GM23338 (cell line): ENCODE data around the gene PELI3. TPM values are rescaled to one million over a fixed set of nuclear protein-coding genes. Genes with fewer than 3 reads are reported as not detected.

ENCODE experiments used
- ATAC-seq: fragments of 200-7000 bp; cut with Tn5 transposase; 3 replicates; pipeline ENCODE4 v1.9.1; 2020
- DNase-seq: peaks from one replicate; pipeline ENCODE4 v3.0.0-alpha.2; 2015; ENCODE audit warnings: low spot score
- H2AFZ ChIP-seq: fragments of 200-600 bp; sonication (generic); 2 replicates; pipeline ENCODE4 v1.8.0; 2016; ENCODE audit warnings: antibody characterized with exemption, mild to moderate bottlenecking, moderate library complexity
- H3F3A ChIP-seq: fragments of 200-600 bp; sonication (generic); replicated peaks from 2 replicates; pipeline ENCODE4 v1.8.0; 2017; ENCODE audit warnings: antibody characterized with exemption, mixed run types, low read depth
- H3K27ac ChIP-seq: fragments of 200-600 bp; sonication (generic); 2 replicates; pipeline ENCODE4 v1.6.1; 2016; ENCODE audit warnings: low read depth
- H3K27me3 ChIP-seq: fragments of 200-600 bp; sonication (generic); 2 replicates; pipeline ENCODE4 v1.8.0; 2016; ENCODE audit warnings: mild to moderate bottlenecking, mixed run types, moderate library complexity; ENCODE audit not compliant: insufficient read depth
- H3K36me3 ChIP-seq: fragments of 200-600 bp; sonication (generic); 2 replicates; pipeline ENCODE4 v1.8.0; 2016; ENCODE audit warnings: mild to moderate bottlenecking; ENCODE audit not compliant: insufficient read depth
- H3K4me1 ChIP-seq: fragments of 200-600 bp; sonication (generic); 2 replicates; pipeline ENCODE4 v1.8.0; 2016; ENCODE audit warnings: mild to moderate bottlenecking, moderate library complexity; ENCODE audit not compliant: insufficient read depth
- H3K4me2 ChIP-seq: fragments of 200-600 bp; sonication (generic); 2 replicates; pipeline ENCODE4 v1.7.1; 2017; ENCODE audit warnings: mixed run types
- H3K4me3 ChIP-seq: fragments of 200-600 bp; sonication (generic); 2 replicates; pipeline ENCODE4 v1.6.1; 2016; ENCODE audit warnings: mixed run types
- H3K79me2 ChIP-seq: fragments of 200-600 bp; sonication (generic); replicated peaks from 2 replicates; pipeline ENCODE4 v1.8.0; 2017; ENCODE audit warnings: mild to moderate bottlenecking; ENCODE audit not compliant: insufficient read depth
- H3K9me2 ChIP-seq: fragments of 200-600 bp; sonication (generic); 2 replicates; pipeline ENCODE4 v1.8.0; 2017; ENCODE audit not compliant: insufficient read depth
- H4K20me1 ChIP-seq: fragments of 200-600 bp; sonication (generic); replicated peaks from 2 replicates; pipeline ENCODE4 v1.8.0; 2017; ENCODE audit warnings: mild to moderate bottlenecking; ENCODE audit not compliant: insufficient read depth
- H3K27ac Mint-ChIP-seq: 2 replicates; pipeline ENCODE4 v1.8.0; 2020; ENCODE audit warnings: inconsistent platforms, mild to moderate bottlenecking, moderate library complexity, mixed read lengths
- H3K27me3 Mint-ChIP-seq: 3 replicates; pipeline ENCODE4 v1.8.0; 2022; ENCODE audit warnings: low read depth, mild to moderate bottlenecking, moderate library complexity, mixed read lengths, inconsistent platforms; ENCODE audit not compliant: insufficient read depth, poor library complexity
- H3K36me3 Mint-ChIP-seq: 3 replicates; pipeline ENCODE4 v1.8.0; 2021; ENCODE audit warnings: low read depth, mild to moderate bottlenecking, inconsistent platforms, moderate library complexity, mixed read lengths
- H3K4me1 Mint-ChIP-seq: 3 replicates; pipeline ENCODE4 v1.8.0; 2020; ENCODE audit warnings: mild to moderate bottlenecking, inconsistent platforms, mixed read lengths
- H3K4me3 Mint-ChIP-seq: 3 replicates; pipeline ENCODE4 v1.8.0; 2021; ENCODE audit warnings: moderate library complexity, mild to moderate bottlenecking, inconsistent platforms, mixed read lengths
- H3K9me3 Mint-ChIP-seq: 3 replicates; pipeline ENCODE4 v1.8.0; 2020; ENCODE audit warnings: moderate library complexity, mild to moderate bottlenecking, inconsistent platforms, mixed read lengths
- CREB1 ChIP-seq: fragments of 250-450 bp; sonication (Bioruptor Pico); IDR thresholded peaks from 2 replicates; pipeline ENCODE4 v1.5.0; 2020; ENCODE audit warnings: low read depth, mild to moderate bottlenecking, moderate library complexity
- CTCF ChIP-seq, 2 experiments: fragments of 200-600 bp in 1 of 2; sonication (generic) in 1 of 2; conservative IDR thresholded peaks; 2 replicates each; pipeline versions ENCODE4 v1.5.1 to v1.6.1; 2016 to 2017; ENCODE audit warnings: antibody characterized with exemption in 2 of 2, low read depth in 2 of 2, mild to moderate bottlenecking in 2 of 2, moderate library complexity in 1 of 2
- EZH2 ChIP-seq: fragments of 200-600 bp; sonication (generic); IDR thresholded peaks from one replicate; pipeline ENCODE4 v1.8.0; 2017; ENCODE audit warnings: antibody characterized with exemption, mild to moderate bottlenecking, low read depth; ENCODE audit not compliant: unreplicated experiment
- NANOG ChIP-seq: IDR thresholded peaks from 2 replicates; pipeline ENCODE4 v1.6.1; 2016; ENCODE audit warnings: antibody characterized with exemption, borderline replicate concordance
- POLR2AphosphoS5 ChIP-seq: IDR thresholded peaks from 2 replicates; pipeline ENCODE4 v1.6.1; 2016; ENCODE audit warnings: antibody characterized with exemption, low read depth
- REST ChIP-seq: IDR thresholded peaks from one replicate; pipeline ENCODE4 v1.6.1; 2018; ENCODE audit warnings: antibody characterized with exemption; ENCODE audit not compliant: unreplicated experiment
- STAT1 ChIP-seq: IDR thresholded peaks from one replicate; pipeline ENCODE4 v1.6.1; 2016; ENCODE audit warnings: antibody characterized with exemption; ENCODE audit not compliant: unreplicated experiment
- ZNF114 ChIP-seq: fragments of 250-450 bp; sonication (Bioruptor Pico); IDR thresholded peaks from 2 replicates; pipeline ENCODE4 v1.5.0; 2020; ENCODE audit warnings: mild to moderate bottlenecking, moderate library complexity
- ZNF331 ChIP-seq: fragments of 250-450 bp; sonication (Bioruptor Pico); IDR thresholded peaks from 2 replicates; pipeline ENCODE4 v1.5.0; 2020; ENCODE audit warnings: low read depth, mild to moderate bottlenecking, moderate library complexity
- ZNF462 ChIP-seq: fragments of 250-450 bp; sonication (Bioruptor Pico); IDR thresholded peaks from 2 replicates; pipeline ENCODE4 v1.5.0; 2020; ENCODE audit warnings: mild to moderate bottlenecking, moderate library complexity
- polyA plus RNA-seq: library from polyadenylated mRNA; unstranded; fragments of >200 nt; fragmentation: Nextera tagmentation; extraction: Ambion mirVana; gene quantifications from 2 replicates; pipeline ENCODE4 v1.2.1, GENCODE V29; 2016
- total RNA-seq: library from RNA; depleted of rRNA; stranded (reverse); fragments of >200 nt; shearing (Covaris generic); gene quantifications from 2 replicates; pipeline ENCODE4 v1.2.3, GENCODE V29; 2014

PELI3 gene
- total and polyA plus RNA-seq, 2 experiments from 2014 or later: 2.8 to 9.1 TPM

GRCh38 chr11:66457826-66458225 lies 8.9 kb upstream of the PELI3 start:
- Histone ChIP-seq H3K27me3 (no peaks in the 10 kb centered on the region), H4K20me1 (no peaks in the 10 kb centered on the region), H2AFZ (no peak overlapping the region), H3K4me3 (no peak overlapping the region), H3K36me3 (no peaks in the 10 kb centered on the region), H3K4me1 (no peaks in the 10 kb centered on the region), H3K9me2 (no peaks in the 10 kb centered on the region), H3K4me2 (no peak overlapping the region), H3K79me2 (no peaks in the 10 kb centered on the region), H3K27ac (no peak overlapping the region), H3F3A (no peaks in the 10 kb centered on the region)
- peaks cover 16% of the 10 kb centered on the region for H3K36me3 Mint-ChIP-seq
- peaks cover 25% of the 10 kb centered on the region for H3K9me3 Mint-ChIP-seq
- ATAC-seq (no peak), DNase-seq (no peak)
- TF ChIP-seq POLR2AphosphoS5 (no peak), REST (no peak), CTCF (conservative IDR thresholded peaks at IDR 0.05; ENCODE audit: low read depth in 2 of 2) (no peak), STAT1 (no peak), EZH2 (no peak), ZNF114 (no peak), ZNF331 (no peak), NANOG (no peak)
- H3K4me3 Mint-ChIP-seq: no peak overlapping the region
- H3K27me3 Mint-ChIP-seq: peaks cover 8% of the 10 kb centered on the region
- H3K4me1 Mint-ChIP-seq: peaks cover 7% of the 10 kb centered on the region
- H3K27ac Mint-ChIP-seq: no peak overlapping the region

- H3K27me3 ChIP-seq: no peaks in the 10 kb centered on the region
- H3K4me2 ChIP-seq: no peak overlapping the region
- H3K36me3 ChIP-seq: no peaks in the 10 kb centered on the region
- DNase-seq (no peak), ATAC-seq (no peak)
- H3K4me1 ChIP-seq: no peaks in the 10 kb centered on the region
- no peaks in the 10 kb centered on the region for H3K79me2 ChIP-seq
- no peak overlapping the region for H3K4me3 Mint-ChIP-seq
- peaks cover 12% of the 10 kb centered on the region for H3K27me3 Mint-ChIP-seq
- no peaks in the 10 kb centered on the region for H4K20me1 ChIP-seq
- no peaks in the 10 kb centered on the region for H3F3A ChIP-seq
- H2AFZ ChIP-seq: no peak overlapping the region
- no peak overlapping the region for H3K27ac ChIP-seq
- no peak overlapping the region for H3K27ac Mint-ChIP-seq
- H3K9me2 ChIP-seq: no peaks in the 10 kb centered on the region
- H3K36me3 Mint-ChIP-seq: peaks cover 25% of the 10 kb centered on the region
- no peak overlapping the region for H3K4me3 ChIP-seq
- H3K9me3 Mint-ChIP-seq: peaks cover 34% of the 10 kb centered on the region
- H3K4me1 Mint-ChIP-seq: peaks cover 5% of the 10 kb centered on the region
- TF ChIP-seq CREB1 (CRISPR knock-in tag): no peak
- TF ChIP-seq ZNF331: no peak
- TF ChIP-seq ZNF462 (CRISPR knock-in tag): no peak
Measured at GRCh38 chr11:66459138-66459778, 7.4 kb upstream of the PELI3 start.
